GM12874 (cell line): ENCODE data around the gene OTOG.

Experiments used
- CTCF ChIP-seq: IDR thresholded peaks from 2 replicates; pipeline ENCODE4 v1.5.1; 2011; ENCODE audit warnings: low read depth, mild to moderate bottlenecking, control low read depth, low read length, moderate library complexity; ENCODE audit not compliant: insufficient read depth

OTOG gene

DNA sequence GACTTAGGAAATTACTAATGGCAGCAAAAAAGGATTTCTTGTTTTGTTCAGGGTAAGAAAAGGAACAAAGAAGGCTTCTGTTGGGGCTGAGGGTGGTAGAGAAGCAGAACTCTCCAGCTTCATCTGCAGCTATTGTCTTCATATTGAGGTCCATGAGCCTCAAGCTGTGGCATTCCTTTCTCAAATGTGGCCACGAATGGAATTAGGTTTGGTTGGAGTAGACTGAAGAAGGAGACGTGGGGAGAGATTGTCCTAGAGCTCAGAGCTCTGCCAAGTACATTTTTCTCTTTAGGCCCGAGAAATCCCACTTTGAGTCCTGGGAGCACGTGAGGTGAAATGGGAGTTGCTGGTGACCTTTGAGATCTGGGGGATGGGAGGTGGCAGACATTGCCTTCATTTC is 146.5 kb downstream of the OTOG start:
- TF ChIP-seq CTCF, result no peak

- TF ChIP-seq CTCF, result no peak
These were observed 147.5 kb downstream of the OTOG start for GRCh38 chr11:17694494-17695110.

DNA sequence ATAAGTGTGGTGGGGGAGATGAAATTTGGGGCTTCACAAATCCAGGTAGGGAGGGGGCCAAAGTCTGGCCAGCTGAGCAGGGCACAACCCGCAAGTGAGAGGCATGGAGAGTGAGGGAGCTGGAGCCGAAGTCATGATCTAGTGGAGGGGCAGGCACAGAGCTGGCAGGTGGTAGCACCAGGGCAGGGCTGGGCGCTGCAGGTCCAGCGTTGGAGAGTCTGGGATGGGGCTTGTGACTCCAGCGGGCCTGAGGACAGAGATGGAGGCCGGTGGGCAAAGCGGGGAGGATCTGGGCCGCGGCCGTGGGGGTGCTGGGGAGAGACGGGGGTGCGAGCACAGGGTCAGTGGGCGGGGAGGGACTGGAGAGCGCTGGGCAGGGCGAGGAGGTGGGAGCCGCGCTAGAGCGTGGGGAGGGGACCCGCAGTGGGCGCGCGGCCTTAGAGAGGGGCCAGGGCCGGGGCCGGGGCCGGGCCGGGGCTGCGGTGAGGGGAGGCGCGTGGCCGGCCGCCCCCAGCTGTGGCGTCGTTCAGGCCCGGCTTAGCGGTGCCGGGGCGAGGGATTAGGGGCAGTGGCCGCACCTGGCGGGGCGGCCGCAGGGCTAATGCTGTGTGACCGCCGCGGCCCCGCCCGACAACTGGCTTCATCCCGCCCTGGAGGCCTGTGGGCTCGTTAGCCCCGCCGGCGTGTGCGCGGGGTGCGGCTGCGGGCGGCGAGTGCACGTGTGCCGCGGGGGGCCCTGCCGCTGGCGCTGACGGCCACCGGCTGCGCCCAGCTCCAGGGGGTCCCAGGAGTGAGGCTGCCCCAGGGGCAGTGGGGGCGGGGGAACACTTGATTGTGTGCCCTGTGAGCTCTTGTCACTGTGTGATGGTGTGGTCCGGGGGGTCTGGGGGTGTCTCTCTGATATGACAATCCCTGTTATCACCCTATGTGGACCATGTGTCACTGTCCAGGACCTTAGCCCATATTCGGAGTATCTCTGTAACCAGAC is 148.7 kb downstream of the OTOG start:
- no peak for TF ChIP-seq CTCF

GRCh38 chr11:17696741-17697140 is 149.7 kb downstream of the OTOG start:
- TF ChIP-seq CTCF, result no peak
